ENCODE data around the gene LINGO1.

- no peak for TF ChIP-seq CTCF (IDR thresholded peaks at IDR 0.05)
- TF ChIP-seq PRDM15 (CRISPR knock-in tag; IDR thresholded peaks at IDR 0.05), result no peak
Observed at GRCh38 chr15:77664428-77664827, 31.7 kb upstream of the LINGO1 start.

Data from WTC11 (cell line).